Measurements from ENCODE around the gene OSBPL5.
A peak's percentile ranks its signal among the peaks of the same experiment; 100 is the strongest.

Gene OSBPL5

DNA sequence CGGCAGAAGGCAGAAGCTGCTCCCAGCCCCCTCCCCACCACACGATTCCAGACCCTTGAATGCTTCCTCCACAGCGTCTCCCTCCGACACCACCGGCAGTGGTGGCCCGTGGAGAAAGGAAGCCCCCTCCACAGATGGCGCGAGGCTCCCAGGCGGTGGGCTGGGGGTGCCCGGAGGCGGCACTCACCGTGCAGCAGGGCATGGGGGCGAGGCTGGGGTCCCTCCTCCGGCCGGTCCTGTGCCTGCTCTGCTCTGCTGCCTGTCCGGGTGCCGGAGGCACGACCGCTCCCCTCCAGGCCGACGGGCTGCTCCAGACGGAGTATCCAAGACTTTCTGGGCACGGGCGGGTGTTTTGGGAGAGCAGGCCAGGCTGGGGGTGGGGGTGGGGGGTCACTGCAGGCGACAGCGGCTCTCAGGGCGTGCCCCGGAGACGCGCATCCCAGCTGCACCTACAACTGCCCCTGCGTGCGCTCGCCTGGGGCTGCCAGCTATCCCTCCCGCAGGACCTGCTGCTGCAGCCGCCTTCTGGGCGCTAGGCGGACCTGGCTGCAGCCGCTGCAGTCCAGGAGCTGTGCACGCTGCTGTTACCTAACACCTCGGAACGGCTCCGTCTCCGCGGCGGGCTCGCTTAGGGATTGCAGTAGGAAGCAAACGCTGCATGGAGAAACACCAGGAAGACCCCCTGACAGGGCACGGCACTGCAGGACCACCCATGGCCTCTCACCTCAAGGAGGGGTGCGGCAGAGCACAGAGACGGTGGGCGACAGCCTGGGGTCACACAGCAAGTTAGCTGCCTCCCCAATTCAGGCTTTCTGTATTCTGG is 38.3 kb upstream of the OSBPL5 start:
- Histone ChIP-seq H3K4me3 (ENCODE audit: low read depth, low read length) (no peak overlapping the region), H3K27ac (ENCODE audit: extremely low read depth, low read depth, low read length) (no peak overlapping the region), H3K36me3 (ENCODE audit: control insufficient read depth in 2 of 2, insufficient read depth in 1 of 2, low read length in 2 of 2) (no peaks in the 10 kb centered on the region), H3K9me3 (ENCODE audit: control insufficient read depth, insufficient read depth, low read depth, low read length) (no peaks in the 10 kb centered on the region), H3K4me1 (ENCODE audit: control insufficient read depth, insufficient read depth, low read length) (no peaks in the 10 kb centered on the region)
- ChIA-PET POLR2A (no interaction called here), CTCF (interaction anchor here (0.6 kb wide), 1 partner anchor 61 kb away, joined by 3 read pairs; no protein-coding TSS in a partner anchor)
- TF ChIP-seq ZNF423 (tag by site-specific recombination; IDR thresholded peaks at IDR 0.05) = 0 out of 2 replicates have a peak, but pooled peaks have one; percentile 40
- TF ChIP-seq ZNF391 (tag by site-specific recombination; IDR thresholded peaks at IDR 0.05; ENCODE audit: borderline replicate concordance, low read depth) = no peak
- TF ChIP-seq GLIS2 (tag by site-specific recombination; IDR thresholded peaks at IDR 0.05) = peak; percentile 44; the same call in 1 of the 2 replicates
- peak; percentile 42 for TF ChIP-seq GLIS1 (tag by site-specific recombination; IDR thresholded peaks at IDR 0.05)
- peak; percentile 56; the same call in 1 of the 2 replicates for TF ChIP-seq ZNF341 (tag by site-specific recombination; IDR thresholded peaks at IDR 0.05; ENCODE audit: low read depth)
- TF ChIP-seq SETDB1 (IDR thresholded peaks at IDR 0.05; ENCODE audit: insufficient read length, low read length) = no peak
- TF ChIP-seq, protein P1, sequence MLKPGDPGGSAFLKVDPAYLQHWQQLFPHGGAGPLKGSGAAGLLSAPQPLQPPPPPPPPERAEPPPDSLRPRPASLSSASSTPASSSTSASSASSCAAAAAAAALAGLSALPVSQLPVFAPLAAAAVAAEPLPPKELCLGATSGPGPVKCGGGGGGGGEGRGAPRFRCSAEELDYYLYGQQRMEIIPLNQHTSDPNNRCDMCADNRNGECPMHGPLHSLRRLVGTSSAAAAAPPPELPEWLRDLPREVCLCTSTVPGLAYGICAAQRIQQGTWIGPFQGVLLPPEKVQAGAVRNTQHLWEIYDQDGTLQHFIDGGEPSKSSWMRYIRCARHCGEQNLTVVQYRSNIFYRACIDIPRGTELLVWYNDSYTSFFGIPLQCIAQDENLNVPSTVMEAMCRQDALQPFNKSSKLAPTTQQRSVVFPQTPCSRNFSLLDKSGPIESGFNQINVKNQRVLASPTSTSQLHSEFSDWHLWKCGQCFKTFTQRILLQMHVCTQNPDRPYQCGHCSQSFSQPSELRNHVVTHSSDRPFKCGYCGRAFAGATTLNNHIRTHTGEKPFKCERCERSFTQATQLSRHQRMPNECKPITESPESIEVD (tag by site-specific recombination; IDR thresholded peaks at IDR 0.05) = no peak
- no peak for TF ChIP-seq BCL11B (tag by site-specific recombination; IDR thresholded peaks at IDR 0.05; ENCODE audit: low read depth)
- no peak for TF ChIP-seq ZSCAN16 (tag by site-specific recombination; IDR thresholded peaks at IDR 0.05)
- TF ChIP-seq ZNF768 (tag by site-specific recombination; IDR thresholded peaks at IDR 0.05) = peak; percentile 82; the same call in 1 of the 2 replicates
- no peak for TF ChIP-seq ZNF585B (tag by site-specific recombination; IDR thresholded peaks at IDR 0.05)
- TF ChIP-seq ZBTB20 (tag by site-specific recombination; IDR thresholded peaks at IDR 0.05) = no peak
- 0 out of 2 replicates have a peak, but pooled peaks have one; percentile 13 for TF ChIP-seq SCRT2 (tag by site-specific recombination; IDR thresholded peaks at IDR 0.05)
- no peak for TF ChIP-seq ZNF366 (tag by site-specific recombination; conservative IDR thresholded peaks at IDR 0.05)
- TF ChIP-seq ZNF548 (tag by site-specific recombination; IDR thresholded peaks at IDR 0.05) = no peak
- TF ChIP-seq ZNF645 (tag by site-specific recombination; IDR thresholded peaks at IDR 0.05) = no peak
- TF ChIP-seq ZNF138 (tag by site-specific recombination; IDR thresholded peaks at IDR 0.05; ENCODE audit: borderline replicate concordance) = no peak
- TF ChIP-seq MZF1 (tag by site-specific recombination; IDR thresholded peaks at IDR 0.05; ENCODE audit: borderline replicate concordance) = no peak
- TF ChIP-seq, protein P2, sequence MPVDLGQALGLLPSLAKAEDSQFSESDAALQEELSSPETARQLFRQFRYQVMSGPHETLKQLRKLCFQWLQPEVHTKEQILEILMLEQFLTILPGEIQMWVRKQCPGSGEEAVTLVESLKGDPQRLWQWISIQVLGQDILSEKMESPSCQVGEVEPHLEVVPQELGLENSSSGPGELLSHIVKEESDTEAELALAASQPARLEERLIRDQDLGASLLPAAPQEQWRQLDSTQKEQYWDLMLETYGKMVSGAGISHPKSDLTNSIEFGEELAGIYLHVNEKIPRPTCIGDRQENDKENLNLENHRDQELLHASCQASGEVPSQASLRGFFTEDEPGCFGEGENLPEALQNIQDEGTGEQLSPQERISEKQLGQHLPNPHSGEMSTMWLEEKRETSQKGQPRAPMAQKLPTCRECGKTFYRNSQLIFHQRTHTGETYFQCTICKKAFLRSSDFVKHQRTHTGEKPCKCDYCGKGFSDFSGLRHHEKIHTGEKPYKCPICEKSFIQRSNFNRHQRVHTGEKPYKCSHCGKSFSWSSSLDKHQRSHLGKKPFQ (tag by site-specific recombination; IDR thresholded peaks at IDR 0.05) = no peak
- no peak for TF ChIP-seq ZNF664 (tag by site-specific recombination; IDR thresholded peaks at IDR 0.05)
- TF ChIP-seq ZIC2 (tag by site-specific recombination; IDR thresholded peaks at IDR 0.05) = peak; percentile 41
- TF ChIP-seq ZNF324 (tag by site-specific recombination; IDR thresholded peaks at IDR 0.05) = no peak
- TF ChIP-seq, protein P3, sequence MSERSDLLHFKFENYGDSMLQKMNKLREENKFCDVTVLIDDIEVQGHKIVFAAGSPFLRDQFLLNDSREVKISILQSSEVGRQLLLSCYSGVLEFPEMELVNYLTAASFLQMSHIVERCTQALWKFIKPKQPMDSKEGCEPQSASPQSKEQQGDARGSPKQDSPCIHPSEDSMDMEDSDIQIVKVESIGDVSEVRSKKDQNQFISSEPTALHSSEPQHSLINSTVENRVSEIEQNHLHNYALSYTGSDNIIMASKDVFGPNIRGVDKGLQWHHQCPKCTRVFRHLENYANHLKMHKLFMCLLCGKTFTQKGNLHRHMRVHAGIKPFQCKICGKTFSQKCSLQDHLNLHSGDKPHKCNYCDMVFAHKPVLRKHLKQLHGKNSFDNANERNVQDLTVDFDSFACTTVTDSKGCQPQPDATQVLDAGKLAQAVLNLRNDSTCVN (tag by site-specific recombination; optimal IDR thresholded peaks at IDR 0.05) = peak; percentile 26
- no peak for TF ChIP-seq YY1 (tag by site-specific recombination; IDR thresholded peaks at IDR 0.05)
- no peak for TF ChIP-seq ZNF776 (tag by site-specific recombination; IDR thresholded peaks at IDR 0.05; ENCODE audit: borderline replicate concordance)
- TF ChIP-seq, protein P4, sequence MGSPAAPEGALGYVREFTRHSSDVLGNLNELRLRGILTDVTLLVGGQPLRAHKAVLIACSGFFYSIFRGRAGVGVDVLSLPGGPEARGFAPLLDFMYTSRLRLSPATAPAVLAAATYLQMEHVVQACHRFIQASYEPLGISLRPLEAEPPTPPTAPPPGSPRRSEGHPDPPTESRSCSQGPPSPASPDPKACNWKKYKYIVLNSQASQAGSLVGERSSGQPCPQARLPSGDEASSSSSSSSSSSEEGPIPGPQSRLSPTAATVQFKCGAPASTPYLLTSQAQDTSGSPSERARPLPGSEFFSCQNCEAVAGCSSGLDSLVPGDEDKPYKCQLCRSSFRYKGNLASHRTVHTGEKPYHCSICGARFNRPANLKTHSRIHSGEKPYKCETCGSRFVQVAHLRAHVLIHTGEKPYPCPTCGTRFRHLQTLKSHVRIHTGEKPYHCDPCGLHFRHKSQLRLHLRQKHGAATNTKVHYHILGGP (tag by site-specific recombination; IDR thresholded peaks at IDR 0.05) = no peak
- TF ChIP-seq PRDM4 (tag by site-specific recombination; IDR thresholded peaks at IDR 0.05) = no peak
- TF ChIP-seq ZNF501 (tag by site-specific recombination; IDR thresholded peaks at IDR 0.05) = no peak
- TF ChIP-seq ZNF140 (tag by site-specific recombination; IDR thresholded peaks at IDR 0.05) = no peak

All from HEK293 (cell line).